Measurements from ENCODE around the gene UGT1A10.

GRCh38 chr2:233655043-233655442, 18.8 kb downstream of the UGT1A10 start:
- no peak for TF ChIP-seq CTCF (IDR thresholded peaks at IDR 0.05; ENCODE audit: poor library complexity, severe bottlenecking)
- no peak for TF ChIP-seq EZH2 (IDR thresholded peaks at IDR 0.05; ENCODE audit: borderline replicate concordance, insufficient read depth, low read length, poor library complexity, severe bottlenecking)
- TF ChIP-seq POLR2AphosphoS5 (IDR thresholded peaks at IDR 0.05): no peak
- TF ChIP-seq RAD21 (conservative IDR thresholded peaks at IDR 0.05): no peak

Data from neural cell (in vitro differentiated cells).